ENCODE results near the gene XK. TPM values are rescaled to one million over a fixed set of nuclear protein-coding genes. Genes with fewer than 3 reads are reported as not detected.

XK gene
- total and polyA plus RNA-seq, 2 donors (not counting 3 experiments of a cell fraction or from before 2014, with no cell fraction given): 0.03 to 0.07 TPM

- no peaks in the 10 kb centered on the region for H3K4me1 ChIP-seq (ENCODE audit: control insufficient read depth, extremely low read depth, insufficient read depth, low read length)
- dilution Hi-C loops (cut with MboI; ENCODE audit: extremely low pct_ligation_motif_present, low sequenced_read_pairs): no loop called here
- POLR2A ChIA-PET: no interaction called here
- no peak overlapping the region for H2AFZ ChIP-seq (ENCODE audit: low read depth, low read length)
- TF ChIP-seq FOS (IDR thresholded peaks at IDR 0.05; ENCODE audit: borderline replicate concordance, insufficient read depth, low read length): no peak
- TF ChIP-seq CTCF (IDR thresholded peaks at IDR 0.05; ENCODE audit: extremely low read depth in 1 of 2, insufficient read depth in 1 of 2, low read depth in 1 of 2, low read length in 2 of 2): no peak
- TF ChIP-seq EZH2 (IDR thresholded peaks at IDR 0.05; ENCODE audit: borderline replicate concordance, low read depth, low read length, severe bottlenecking): no peak
- TF ChIP-seq POLR2AphosphoS5 (IDR thresholded peaks at IDR 0.05; ENCODE audit: insufficient read depth, low read depth, low read length): no peak
- TF ChIP-seq JUN (IDR thresholded peaks at IDR 0.05; ENCODE audit: borderline replicate concordance, insufficient read depth, insufficient read length, low read depth): no peak
- TF ChIP-seq POLR2A (IDR thresholded peaks at IDR 0.05; ENCODE audit: low read depth, low read length): no peak
- no peak for TF ChIP-seq MYC (IDR thresholded peaks at IDR 0.05; ENCODE audit: low read depth, low read length)
- TF ChIP-seq GATA2 (IDR thresholded peaks at IDR 0.05; ENCODE audit: insufficient read depth, insufficient read length, low read depth, low read length): no peak
- TF ChIP-seq MAX (IDR thresholded peaks at IDR 0.05; ENCODE audit: insufficient read depth, insufficient read length): no peak
- no peak overlapping the region for H3K4me2 ChIP-seq (ENCODE audit: insufficient read depth, low read length)
- no peaks in the 10 kb centered on the region for H3K79me2 ChIP-seq (ENCODE audit: control insufficient read depth, insufficient read depth, low read length)
- H3K27ac ChIP-seq (ENCODE audit: insufficient read depth, low read depth, low read length): no peak overlapping the region
- H3K9me1 ChIP-seq (replicated peaks; ENCODE audit: control insufficient read depth, extremely low read depth, insufficient read depth, low read length): no peaks in the 10 kb centered on the region
- no peaks in the 10 kb centered on the region for H3K36me3 ChIP-seq (ENCODE audit: control insufficient read depth in 2 of 2, extremely low read depth in 1 of 2, insufficient read depth in 2 of 2, low read length in 2 of 2)
- H3K9ac ChIP-seq (replicated peaks; ENCODE audit: extremely low read depth, insufficient read depth, low read length): no peak overlapping the region
- CTCF ChIA-PET: no interaction called here
- no peaks in the 10 kb centered on the region for H3K27me3 ChIP-seq (ENCODE audit: control insufficient read depth in 2 of 2, insufficient read depth in 2 of 2, low read length in 2 of 2)
- intact Hi-C loops (cut with micrococcal nuclease): no loop called here
- H3K9me3 ChIP-seq (replicated peaks; ENCODE audit: control insufficient read depth, insufficient read depth, low read length): no peaks in the 10 kb centered on the region
- DNase-seq (ENCODE audit: low read depth, low spot score): no peak
- no TSS peak for BruUV-seq (replicated peaks)
- H3K4me3 ChIP-seq (replicated peaks in 1 of 3; ENCODE audit: insufficient read depth in 1 of 3, low read depth in 1 of 3, low read length in 3 of 3): no peak overlapping the region
- H4K20me1 ChIP-seq (replicated peaks; ENCODE audit: control insufficient read depth, extremely low read depth, insufficient read depth, low read length): no peaks in the 10 kb centered on the region
- no peak for FAIRE-seq
Measured at GRCh38 chrX:37711991-37712390, 26.4 kb downstream of the XK start.
